ENCODE results near the gene GDPD1.
"Not testable (repeated sequence)": the region's sequence is repeated elsewhere in the genome, so short reads cannot be mapped to it uniquely, and the experiment has no call there.

GDPD1 gene

DNA sequence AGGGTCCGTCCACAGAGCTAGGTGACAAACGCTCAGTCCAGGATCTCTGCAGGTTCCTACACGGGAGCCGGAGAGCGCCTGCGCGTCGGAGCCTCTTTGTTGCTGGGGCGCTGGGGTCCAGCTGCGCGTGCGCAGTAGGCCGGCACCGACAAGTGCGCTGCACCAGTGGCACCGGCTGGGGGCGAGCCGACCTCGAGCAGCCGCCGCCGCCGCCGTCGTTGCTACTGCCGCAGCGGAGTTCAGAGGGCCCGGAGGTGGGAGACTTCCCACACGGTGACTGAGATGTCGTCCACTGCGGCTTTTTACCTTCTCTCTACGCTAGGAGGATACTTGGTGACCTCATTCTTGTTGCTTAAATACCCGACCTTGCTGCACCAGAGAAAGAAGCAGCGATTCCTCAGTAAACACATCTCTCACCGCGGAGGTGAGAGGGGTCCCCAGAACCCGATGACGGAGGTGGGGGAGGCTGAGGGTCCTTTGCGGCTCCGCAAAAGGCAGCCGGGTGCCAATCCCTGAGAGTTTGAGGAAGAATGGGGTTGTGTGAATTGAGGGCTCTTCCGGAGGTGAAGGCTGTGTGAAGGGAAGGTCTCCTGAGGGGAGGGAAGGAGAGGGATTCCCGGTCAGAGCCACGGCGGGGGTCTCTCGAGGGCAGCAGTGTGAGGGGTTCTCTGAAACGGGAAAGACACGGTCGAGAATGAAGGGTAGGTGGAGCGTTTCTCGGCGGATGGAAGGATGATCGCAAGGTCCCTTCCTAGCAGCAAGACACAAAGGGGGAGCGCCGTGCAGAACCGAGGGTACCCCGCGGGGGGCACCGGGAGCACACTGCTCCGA lies at the start of gene GDPD1:
Gene GDPD1, plus strand, starts transcription at position 184 of the 831 bp plus-strand sequence. Its CDS starts 99 bp downstream, at position 283.
- DNase-seq: peak; percentile 80

DNA sequence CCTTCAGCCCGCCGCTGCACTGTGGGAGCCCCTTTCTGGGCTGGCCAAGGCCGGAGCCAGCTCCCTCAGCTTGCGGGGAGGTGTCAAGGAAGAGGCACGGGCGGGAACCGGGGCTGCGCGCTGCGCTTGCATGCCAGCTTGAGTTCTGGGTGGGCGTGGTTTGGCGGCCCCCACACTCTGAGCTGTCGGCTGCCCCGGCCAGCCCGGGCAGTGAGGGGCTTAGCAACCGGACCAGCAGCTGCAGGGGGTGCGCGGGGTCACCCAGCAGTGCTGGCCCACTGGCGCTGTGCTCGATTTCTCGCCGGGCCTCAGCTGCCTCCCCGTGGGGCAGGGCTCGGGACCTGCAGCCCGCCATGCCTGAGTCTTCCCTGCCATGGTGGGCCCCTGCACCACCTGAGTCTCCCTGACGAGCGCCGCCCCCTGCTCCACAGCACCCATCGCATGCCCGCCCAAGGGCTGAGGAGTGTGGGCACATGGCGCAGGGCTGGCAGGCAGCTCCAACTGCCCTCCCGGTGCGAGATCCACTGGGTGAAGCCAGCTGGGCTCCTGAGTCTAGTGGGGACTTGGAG lies 47.8 kb upstream of the GDPD1 start:
- no peak for DNase-seq

DNA sequence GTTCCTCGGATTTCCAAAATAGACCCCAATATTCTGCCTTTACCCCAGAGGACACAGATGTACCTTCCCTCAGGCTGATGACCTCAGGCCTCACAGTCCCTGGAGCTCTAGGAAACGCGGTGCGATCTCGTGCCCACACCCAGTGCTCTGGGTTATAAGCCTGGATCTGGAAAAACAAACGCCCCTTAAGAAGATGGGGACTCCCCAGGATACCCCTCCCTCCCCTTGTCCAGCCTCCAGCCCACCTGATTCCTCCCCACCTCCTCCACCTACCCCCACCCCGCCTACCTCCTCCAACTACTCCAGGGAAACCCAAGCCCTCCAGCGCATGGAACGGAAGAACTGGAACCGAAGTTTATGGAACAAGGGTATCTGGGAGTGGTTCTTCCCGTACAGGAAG lies 45.6 kb upstream of the GDPD1 start:
- DNase-seq: no peak

DNA sequence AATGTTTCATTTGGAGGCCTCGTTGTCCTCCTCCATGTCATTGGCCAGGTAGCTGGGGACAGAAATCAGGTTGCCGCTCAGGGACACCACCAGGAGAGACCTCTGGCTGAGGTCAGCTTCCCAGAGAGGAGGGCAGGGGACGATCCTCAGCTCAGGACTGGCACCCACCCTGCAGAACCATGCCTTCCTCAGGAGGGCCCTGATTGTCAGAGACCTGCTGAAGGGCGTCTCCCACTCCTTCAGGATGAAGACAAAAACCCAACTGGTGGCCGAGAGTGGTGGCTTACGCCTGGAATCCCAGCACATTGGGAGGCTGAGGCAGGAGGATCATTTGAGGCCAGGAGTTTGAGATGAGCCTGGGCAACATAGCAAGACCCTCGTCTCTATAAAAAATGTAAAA lies 45.2 kb upstream of the GDPD1 start:
- DNase-seq: no peak

DNA sequence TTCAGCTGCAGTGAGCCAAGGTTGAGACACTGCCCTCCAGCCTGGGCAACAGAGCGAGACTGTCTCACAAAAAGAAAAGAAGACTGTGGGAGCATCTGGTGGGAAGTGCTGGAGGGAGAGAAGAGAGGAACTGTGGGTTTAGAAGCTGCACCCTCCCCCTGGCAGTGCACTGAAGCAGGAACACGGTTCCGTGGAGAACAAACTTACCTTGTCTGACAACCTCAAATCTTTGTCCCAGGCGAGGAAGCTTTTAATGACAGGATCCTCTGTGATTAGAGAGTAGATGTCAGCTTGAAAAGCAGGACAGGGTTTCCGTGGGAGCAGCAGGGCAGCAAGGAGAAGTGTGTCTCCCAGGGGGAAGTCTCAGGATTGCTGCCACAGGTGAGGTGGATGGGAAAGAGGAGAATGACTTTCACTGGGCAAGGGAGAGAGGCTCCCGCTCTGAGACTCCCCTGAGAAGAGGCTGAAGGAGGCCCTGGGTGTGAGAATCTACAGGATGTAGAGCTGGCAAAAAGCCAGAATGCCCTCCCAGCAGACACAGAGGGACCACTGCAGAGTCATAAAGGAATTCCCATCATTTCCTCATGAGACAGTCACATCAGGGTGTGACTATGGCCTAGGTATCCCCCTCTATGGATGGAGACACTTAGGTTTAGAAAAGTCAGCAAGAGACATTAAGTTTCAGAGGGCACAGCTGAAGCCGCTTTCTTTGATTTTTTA lies 41.9 kb upstream of the GDPD1 start:
- DNase-seq: no peak

DNA sequence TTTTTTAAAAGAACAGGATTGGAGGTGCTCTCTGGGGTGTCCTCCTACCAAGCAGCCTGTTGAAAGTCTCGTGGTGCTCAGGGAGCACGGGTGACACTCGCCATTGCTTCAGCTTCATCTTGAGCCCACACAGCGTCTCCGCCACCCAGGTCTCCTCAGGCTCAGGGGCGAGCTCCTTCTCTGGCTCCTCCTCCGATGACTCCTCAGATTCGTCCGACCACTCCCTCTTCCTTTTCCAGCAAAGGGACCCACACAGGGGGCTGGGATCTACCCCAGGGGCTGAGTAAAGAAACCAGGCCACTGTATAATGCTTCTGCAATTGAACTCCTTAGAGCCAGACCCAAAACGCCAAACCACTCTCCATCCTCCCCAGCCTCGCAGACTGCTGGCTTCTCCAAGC lies 40.7 kb upstream of the GDPD1 start:
- not testable (repeated sequence) for DNase-seq

DNA sequence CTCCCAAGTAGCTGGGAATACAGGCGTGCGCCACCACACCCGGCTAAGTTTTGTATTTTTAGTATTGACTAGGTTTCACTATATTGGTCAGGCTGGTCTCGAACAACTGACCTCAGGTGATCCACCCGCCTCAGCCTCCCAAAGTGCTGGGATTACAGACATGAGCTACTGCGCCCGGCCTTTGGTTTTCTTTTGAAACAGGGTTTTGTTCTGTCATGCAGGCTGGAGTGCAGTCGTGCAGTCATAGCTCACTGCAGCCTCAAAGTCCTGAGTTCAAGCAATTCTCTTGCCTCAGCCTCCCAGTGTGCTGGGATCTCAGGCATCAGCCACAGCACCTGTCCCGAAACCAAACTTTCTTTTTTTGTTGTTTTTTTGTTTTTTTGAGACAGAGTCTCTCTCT lies 39.7 kb upstream of the GDPD1 start:
- no peak for DNase-seq

DNA sequence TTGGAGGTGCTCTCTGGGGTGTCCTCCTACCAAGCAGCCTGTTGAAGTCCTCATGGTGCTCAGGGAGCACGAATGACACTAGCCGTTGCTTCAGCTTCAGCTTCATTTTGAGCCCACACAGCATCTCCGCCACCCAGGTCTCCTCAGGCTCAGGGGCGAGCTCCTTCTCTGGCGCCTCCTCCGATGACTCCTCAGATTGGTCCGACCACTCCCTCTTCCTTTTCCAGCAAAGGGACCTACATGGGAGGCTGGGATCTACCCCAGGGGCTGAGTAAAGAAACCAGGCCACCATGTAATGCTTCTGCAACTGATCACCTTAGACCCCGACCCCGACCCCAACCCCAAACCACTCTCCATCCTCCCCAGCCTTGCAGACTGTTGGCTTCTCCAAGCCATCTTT lies 38.8 kb upstream of the GDPD1 start:
- no peak for DNase-seq

DNA sequence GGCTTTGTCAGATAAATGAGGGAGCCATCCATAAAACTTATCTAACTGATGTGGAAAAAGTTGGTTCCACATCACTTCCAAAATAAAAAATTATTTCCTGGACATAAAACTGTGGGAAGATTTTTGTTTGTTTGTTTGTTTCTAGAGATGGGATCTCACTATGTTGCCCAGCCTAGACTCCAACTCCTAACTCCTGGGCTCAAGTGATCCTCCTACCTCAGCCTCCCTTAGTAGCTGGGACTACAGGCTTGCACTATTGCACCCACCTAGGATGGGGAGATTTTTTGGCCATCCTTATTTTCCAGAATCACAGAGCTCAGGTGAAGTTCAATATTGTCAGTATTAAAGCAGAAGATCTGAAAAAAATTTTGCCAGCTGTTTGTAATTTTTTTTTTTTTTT lies 34.3 kb upstream of the GDPD1 start:
- no peak for DNase-seq

DNA sequence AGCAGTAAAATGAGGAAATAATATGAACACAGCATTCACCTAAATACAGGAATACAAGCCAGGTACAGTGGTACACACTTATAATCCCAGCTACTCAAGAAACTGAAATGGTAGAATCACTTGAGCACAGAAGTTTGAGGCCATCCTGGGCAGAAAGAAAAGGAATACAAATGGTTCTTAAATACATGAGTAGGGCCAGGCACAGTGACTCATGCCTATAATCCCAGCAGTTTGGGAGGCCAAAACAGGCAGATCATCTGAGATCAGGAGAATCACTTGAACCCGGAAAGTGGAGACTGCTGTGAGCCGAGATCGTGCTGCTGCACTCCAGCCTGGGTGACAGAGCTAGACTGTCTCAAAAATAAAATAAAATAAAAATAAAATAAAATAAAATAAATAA lies 33.5 kb upstream of the GDPD1 start:
- DNase-seq: no peak

DNA sequence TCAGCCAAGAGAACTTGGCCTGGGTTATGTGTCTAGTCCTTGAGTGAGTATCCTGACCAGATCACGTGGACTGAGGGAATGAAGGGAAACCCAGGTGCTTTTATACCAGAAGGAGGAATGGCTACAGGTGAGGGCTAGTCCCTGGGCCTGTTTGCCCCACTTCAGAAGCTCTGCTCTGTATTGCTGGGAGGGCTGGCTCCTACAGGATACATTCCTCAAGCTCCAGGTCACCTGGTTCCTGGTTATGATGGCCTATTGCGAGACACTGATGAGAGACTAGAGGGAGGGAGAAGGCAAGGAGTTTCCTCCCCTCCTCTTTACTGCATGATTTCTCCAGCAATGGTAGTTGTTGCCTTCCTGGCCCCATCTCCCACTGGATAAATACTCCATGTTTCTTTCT lies 29.5 kb upstream of the GDPD1 start:
- no peak for DNase-seq

DNA sequence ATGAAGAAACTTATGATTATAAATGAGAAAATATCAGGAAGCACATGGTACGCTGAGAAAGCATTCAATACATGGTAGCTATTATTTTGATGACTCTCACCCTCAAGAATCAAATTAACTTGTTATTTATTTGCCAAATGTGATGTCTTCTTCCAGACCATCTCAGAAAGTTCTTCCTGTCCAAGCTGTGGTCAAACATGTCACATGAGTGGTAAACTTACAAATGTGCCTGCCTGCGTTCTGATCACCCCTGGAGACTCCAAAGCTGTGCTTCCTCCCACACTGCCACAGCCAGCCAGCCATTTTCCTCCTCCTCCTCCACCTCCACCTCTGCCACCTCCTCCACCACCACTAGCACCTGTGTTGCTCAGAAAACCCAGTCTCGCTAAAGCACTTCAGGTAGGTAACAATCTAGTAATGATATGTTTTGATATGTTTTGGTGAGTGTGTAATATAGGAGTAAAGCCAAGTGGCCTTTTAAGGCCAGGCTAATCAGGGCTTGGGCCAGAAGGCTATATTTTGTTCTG lies 26.9 kb upstream of the GDPD1 start:
- no peak for DNase-seq

DNA sequence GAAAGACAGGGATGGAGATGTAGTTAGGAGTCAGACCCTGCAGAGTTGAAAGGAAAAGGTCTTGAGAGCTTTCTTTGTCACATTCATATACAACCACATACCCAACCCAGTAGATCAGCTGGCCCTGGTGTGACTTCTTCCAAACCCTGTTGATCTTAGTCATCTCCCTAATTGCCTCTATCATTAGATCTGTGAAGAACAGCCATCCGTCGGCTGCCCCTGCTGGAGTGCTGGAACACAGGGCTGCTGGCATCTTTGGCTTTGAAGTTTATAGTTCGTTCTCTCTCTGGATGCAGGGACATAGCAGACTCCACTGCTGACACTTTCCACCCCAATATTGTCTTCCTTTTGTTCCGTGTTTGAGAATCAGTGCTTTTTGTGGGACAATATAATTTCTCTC lies 20.9 kb upstream of the GDPD1 start:
- no peak for DNase-seq

DNA sequence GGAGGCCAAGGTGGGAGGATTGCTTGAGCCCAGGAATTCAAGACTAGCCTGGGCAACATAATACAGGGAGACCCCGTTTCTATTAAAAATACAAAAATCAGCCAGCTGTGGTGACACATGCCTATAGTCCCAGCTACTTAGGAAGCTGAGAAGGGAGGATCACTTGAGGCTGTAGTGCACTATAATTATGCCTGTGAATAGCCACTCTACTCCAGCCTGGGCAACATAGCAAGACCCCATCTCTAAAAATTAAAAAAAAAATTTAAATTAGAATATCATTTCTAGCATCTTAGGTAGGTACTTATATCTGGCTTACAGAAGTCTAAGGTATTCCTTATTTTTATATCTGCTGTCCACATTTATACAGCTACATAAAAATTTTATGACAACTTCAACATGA lies 18.0 kb upstream of the GDPD1 start:
- DNase-seq: no peak

DNA sequence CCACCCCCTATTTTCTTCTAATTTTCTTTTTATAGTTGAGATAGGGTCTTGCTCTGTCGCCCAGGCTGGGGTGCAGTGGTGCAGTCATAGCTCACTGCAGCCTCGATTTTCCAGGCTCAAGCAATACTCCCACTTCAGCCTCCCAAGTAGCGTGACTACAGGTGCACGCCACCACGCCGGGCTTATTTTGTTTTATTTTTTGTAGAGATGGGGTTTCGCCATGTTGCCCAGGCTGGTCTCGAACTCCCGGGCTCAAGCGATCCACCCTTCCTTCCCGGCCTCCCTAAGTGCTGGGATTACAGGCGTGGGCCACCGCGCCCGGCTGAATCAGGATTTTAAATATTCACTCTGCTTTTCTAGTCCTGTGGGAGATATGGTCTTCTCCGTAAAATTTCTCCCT lies 941 bp upstream of the GDPD1 start:
- no peak for DNase-seq

DNA sequence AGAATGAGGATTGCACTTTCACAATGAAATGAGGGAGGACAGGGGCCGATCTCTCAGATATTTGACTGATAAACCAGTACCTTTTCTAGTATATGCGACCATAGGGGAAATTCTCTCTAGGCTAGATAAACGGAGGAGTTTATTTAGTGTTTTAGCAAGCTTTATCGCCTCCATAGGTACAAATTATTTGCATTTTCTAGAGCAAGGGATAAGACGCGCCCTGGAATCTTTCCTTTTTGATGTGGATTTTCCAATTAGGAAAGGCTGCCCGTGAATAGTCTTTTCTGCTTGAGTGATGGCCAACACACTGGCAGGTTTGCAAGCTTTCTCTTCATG lies 351 bp upstream of the GDPD1 start:
- DNase-seq: no peak

DNA sequence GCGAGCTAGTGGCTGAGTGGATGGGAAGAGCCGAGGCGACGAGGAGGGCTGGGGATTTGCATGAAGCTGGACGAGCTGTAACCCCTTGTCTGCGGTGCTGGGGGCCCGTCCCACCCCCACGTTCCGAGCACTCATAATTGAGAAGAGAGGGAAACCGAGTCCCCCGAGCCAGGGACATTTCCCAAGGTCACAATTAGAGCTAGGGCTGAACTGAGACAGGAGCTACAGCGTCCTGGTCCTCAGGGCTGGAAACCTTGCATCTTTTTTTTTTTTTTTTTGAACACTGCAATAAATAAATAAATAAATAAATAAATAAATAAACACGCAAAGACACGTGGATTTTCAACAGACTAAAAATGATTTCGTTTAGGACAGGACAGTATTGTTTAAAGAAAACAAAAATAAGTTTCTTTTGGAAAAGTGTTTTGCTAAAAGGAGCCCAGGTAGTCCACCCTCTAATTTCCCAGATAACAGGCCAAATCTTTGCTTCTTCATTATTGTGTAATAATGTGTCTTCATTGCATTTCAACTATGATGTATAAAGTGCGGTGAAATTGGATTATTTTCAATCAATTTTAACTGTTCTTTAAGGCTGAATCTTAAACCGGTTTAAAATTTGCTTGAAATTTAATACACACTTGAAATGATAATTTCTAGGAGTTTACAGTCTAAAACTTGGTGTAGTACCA lies 992 bp downstream of the GDPD1 start:
- DNase-seq: no peak

DNA sequence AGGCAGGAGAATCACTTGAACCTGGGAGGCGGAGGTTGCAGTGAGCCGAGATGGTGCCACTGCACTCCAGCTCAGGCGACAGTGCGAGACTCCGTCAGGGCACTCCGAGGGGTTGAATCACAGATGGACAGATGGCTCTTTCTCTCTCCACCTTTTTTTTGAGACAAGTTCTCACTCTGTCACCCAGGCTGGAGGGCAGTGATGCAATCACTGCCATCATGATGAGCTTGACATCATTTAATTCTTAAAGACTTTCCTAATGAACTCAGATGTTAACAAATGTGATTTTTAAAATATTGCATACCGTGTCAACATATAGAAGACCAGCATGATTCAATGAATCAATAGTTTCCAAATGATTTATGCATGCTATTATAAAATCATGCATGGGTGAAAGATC lies 3.5 kb downstream of the GDPD1 start:
- DNase-seq: no peak

DNA sequence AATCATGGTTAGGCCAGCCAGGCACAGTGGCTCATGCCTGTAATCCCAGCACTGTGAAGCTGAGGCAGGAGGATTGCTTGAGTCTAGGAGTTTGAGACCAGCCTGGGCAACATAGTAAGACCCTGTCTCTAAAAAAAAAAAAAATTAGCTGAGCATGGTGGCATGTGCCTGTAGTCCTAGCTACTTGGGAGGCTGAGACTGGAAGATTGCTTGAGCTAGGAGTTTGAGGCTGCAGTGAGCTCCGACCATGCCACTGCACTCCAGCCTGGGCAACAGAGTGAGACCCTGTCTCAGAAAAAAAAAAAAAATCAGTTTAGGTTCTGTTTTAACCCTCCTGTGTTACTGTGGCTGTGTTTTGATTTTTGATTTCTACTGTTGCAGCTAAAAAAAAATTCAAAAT lies 8.3 kb downstream of the GDPD1 start:
- not testable (repeated sequence) for DNase-seq

DNA sequence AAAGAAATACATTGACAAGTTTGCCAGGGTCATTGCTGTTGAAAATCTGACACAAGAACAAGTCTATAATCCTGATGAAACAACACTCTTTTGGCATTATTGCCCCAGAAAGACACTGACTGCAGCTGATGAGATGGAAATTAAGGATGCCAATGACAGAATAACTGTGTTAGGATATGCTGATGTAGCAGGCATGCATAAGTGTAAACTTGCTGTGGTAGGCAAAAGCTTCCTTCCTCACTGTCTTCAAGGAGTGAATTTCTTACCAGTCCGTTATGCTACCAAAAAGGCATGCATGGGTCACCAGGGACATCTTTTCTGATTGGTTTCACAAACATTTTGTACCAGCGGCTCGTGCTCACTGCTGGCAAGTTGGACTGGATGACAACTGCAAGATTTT lies 10.5 kb downstream of the GDPD1 start:
- no peak for DNase-seq

DNA sequence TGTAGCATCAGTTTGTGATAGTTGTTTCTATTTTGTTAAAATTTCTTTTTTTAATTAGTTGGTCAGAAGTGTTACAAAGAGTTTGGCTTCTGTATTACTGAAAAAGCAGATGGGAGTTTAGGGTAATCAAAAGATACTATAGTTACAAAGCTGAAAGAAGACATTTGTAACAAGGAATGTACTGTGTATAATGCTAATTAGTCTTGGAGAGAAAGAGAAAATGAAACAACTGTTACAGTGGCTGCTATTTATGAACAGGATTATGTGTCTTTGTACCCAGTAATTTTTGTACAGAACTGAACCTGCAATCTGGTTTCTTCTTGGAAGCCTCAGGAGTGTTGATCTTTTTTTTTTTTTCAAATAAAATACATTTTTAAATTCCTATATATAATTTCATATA lies 14.3 kb downstream of the GDPD1 start:
- DNase-seq: no peak

DNA sequence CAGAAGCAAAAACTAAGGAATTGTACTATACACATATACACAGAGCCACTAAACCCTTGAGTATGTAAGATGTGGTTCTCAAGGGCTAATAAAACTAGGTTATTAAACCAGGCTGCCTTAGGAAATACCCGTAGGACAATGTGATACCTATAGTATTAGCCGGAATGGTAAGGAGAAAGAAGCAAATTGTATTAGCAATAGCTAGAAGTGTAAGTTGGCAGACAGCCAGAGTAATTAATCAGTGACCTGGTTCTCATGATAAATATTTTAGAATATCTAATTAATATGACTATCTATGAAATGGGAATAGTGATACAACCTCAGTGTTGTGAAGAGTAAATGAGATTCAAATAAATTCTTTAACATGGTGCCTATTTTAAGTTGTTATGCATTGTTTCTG lies 18.6 kb downstream of the GDPD1 start:
- no peak for DNase-seq

DNA sequence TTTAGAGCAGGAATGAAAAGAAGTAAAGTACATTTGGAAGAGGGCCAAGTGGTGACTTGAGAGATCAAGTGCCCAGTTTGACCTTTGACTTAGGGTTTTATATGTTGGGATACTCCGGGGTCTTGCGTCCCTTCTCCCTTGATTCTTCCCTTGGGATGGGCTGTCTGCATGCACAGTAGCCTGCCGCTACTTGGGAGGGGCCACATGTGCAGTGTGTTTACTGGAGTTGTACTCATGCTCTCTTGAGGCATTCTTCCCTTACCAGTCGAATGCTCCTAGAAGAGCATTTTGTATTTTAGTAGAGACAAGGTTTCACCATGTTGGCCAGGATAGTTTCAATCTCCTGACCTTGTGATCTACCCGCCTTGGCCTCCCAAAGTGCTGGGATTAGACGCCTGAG lies 23.8 kb downstream of the GDPD1 start:
- DNase-seq: no peak

DNA sequence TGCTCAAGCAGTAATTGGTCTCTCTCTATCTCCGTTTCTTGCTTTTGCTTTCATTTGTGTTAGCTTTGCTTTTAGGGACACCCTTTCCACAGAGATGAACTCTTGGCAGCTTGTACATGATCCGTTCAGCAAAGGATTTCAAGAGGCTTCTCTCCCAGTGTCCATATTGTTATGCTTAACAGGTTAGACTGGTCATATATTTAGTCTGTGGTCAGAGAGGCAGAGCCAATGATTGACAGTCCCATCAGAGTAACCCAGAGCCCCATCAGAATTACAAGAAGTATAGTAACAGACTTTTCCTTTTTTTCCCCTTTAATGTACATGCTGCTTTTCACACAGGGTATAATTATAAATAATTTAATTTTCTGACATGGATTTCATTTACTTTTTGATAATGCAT lies 34.4 kb downstream of the GDPD1 start:
- no peak for DNase-seq

Measured in SIG-M5 (cell line).